GM21381 (cell line): ENCODE measurements around the gene HSPG2.

Experiments used
- ATAC-seq: cut with Tn5 transposase; IDR thresholded peaks from one replicate; pipeline ENCODE4 v1.9.1; 2021; ENCODE audit warnings: mild to moderate bottlenecking, moderate library complexity; ENCODE audit not compliant: unreplicated experiment

The HSPG2 gene

DNA sequence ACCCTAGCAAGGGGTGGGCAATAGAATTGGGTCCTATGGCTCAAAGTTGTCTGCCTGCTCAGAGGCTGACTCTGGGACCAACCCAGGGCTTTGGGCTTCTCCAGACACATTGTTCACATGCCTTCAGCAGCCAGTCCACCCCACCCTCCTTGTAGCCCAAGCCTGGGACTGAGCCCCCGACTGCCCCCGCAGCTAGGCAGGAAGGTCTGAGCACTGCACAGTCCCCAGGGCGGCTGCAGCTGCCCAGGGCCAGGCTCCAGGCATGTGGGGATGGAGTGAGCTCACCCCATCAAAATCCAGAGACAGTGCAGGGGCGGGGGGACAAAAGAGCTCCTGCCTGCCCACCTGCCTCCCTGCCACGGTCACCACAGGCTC lies 35.6 kb downstream of the HSPG2 start:
- no peak for ATAC-seq

DNA sequence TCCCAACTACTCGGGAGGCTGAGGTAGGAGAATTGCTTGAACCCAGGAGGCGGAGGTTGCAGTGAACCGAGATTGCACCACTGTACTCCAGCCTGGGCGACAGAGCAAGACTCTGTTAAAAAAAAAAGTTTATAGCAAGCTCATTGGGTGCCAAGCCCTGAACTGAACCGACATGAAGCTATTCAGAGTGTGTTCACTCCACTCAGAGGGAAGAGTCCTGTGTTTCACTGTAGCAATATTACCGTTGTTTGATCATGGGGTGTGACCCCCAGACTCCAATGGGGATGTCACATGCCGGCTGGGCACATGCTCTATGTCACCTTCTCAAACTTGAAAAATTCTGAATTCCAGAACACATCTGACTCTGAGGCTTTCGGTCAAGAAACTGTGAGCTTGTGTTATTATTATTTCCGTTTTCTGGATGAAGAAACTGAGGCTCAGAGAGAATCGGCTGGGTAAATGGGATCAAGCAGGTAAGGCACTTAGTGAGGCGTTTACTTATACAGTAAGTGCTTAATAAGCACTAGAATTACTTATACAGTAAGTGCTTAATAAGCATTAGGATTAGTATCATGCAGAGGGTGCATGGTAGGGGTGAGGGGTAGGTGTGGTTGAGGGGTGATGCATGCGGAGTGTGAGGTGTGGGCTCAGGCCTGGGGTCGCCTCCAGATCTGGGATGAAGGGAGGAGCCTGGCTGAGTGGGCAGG lies 36.2 kb downstream of the HSPG2 start:
- no peak for ATAC-seq

DNA sequence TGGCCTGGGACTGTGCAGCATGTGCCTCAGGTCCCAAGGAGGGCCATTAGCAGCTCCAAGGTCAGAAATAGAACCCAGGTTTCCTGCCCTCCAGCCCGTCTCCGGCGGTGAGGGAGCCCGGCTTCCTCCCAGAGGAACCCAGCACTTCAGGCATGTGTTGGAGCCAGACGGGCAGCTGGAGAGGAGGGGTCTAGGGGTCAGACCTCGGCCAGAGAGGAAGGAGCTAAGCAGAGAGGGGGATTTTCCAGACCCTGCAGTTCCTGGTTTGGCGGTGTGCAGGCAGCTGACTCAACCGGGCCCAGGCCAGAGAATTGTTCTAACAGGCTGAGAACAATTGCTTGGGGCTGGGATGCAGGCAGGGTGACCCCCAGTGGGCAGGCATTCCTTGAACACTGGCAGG lies 37.1 kb downstream of the HSPG2 start:
- ATAC-seq = no peak

DNA sequence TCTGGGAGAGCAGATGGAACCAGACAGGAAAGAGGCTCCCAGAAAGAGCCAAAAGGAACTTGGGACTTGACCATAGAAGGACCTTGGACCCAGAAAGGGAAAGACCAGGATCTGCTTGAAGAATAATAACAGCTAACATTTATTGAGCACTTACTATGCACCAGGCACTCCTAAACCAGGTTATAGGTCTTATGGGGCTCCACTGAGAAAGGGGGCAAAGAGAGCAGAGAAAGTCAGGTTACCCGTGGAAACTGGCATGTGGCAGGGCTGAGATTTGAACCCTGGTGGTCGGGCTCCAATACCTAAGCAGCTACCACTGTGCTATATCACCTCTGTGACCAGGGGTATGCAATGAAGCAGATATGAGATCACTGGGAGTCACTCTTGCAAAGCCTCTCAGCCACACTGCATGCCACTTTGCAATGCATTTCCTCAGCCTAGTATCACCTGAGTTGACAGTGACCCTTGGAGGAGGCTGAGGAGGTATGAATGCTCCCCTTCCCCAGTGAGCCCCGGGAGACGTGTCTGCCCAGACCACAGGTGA lies 37.8 kb downstream of the HSPG2 start:
- ATAC-seq = no peak

DNA sequence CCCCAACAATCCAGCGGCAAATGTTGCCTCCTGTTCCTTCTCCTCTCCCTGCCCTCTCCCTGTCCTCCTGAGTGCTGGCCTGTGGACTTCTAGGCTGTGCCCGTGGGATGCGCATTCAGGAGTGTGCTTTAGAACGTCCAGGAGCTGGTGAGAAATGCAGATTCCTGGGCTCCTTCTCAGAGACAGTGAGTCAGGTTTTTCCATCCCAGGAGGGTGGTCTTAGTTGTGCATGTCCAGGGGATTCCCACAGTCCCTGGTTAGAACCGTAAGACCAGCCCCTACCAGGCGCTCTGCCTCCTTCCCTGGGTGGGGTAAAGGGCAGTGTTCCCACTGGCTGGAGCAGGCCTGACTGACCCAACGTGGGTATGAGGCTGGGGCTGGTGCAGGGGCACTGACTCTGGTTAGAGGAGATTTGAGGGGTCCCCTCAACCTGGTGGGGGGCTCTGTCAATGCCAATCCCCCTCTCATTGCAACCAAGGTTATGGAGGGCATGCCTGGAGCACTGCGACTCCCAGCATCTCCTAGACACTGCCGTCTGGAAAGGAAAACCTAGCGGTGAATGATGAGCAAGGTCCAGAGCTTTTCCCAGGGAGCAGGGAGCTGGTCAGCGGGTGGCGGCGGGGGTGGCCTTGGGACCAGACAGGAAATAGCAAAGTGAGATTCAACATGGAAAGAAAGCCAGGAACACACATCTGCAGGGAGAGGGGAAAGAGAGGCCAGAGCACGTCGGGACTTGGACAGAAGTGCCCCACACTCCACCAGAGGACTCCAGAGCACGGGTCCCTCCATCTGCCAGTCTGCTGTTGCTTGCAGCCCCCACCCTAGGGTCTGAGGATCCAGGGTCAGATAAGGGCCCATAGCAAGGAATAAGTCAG lies 38.5 kb downstream of the HSPG2 start:
- ATAC-seq = no peak

DNA sequence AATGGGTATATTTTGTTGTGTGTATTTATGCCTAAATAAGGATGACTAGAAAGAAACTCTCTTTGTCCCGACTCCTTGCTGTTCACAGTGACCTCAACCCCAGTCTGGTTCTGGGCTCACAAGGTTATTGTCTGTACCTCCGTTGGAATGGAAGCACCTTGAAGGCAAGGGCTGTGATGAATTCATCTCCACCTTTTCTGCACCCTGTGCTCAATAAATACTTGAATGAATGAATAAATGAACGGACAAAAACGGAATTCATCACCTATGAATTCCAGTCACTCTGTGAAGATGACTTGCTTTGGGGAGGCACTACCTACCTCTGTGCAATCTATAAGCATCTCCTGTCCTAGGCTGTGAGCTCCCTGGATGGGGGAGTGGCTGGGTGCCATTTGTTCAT lies 39.3 kb downstream of the HSPG2 start:
- ATAC-seq = no peak

DNA sequence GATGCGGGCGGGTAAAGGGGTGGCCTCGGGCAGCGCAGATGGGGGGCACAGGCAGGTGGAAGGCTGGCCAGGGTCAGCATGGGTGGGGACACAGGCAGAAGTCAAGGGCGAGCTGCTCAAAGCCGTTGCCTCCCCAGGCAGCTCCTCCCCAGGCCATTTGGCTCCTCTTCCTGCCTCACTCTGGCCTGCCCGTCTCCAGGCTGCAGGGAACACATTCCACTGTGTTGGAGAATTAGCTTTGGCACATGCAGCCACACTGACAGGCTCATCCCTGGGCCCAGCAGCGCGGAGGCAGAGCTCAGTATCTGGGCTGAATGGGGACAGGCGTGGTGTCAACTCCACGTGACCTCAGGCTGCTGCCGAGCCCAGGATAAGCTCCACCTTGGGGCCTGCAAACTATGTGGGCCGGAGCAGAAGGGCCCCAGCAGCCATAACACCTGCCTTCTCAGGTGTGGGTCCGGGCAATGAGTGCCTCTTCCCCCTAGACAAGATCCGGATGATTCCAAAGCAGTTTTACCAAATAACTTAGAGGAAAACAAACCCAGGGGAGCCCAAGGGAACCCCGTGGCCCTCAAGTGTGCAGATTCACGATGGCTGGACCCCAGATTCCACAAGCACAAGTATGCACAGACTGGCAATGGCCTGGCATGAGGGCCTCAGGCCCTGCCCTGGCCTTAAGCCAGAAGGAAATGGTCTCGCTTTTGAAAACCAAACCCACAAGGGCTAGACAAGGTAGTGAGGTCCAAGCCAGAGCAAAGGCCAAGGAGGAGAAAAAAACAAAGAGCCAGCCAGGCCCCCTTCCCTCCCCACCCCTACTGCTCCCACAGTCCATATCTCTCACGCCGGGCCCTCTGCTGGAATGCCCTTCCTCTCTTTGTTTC lies 40.2 kb downstream of the HSPG2 start:
- no peak for ATAC-seq

DNA sequence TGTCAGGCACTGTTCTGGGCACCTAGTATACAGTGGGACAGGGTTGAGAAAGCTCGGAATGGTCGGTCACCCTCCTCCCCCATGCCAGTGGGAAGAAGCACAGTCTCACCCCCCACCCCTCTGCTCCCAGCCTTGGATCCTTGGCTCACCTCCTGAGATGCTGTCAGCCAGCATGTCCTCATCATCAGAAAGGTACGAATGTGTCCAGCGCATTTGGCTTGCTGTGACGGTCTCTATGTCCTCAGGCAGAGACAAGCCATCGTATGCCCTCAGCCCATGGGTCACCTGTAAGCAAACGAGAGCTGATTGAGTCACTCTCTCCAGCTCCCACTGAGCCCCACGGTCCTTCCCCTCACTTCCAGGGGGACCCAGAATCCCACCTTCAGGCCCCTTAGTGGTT lies 41.1 kb downstream of the HSPG2 start:
- ATAC-seq = no peak

DNA sequence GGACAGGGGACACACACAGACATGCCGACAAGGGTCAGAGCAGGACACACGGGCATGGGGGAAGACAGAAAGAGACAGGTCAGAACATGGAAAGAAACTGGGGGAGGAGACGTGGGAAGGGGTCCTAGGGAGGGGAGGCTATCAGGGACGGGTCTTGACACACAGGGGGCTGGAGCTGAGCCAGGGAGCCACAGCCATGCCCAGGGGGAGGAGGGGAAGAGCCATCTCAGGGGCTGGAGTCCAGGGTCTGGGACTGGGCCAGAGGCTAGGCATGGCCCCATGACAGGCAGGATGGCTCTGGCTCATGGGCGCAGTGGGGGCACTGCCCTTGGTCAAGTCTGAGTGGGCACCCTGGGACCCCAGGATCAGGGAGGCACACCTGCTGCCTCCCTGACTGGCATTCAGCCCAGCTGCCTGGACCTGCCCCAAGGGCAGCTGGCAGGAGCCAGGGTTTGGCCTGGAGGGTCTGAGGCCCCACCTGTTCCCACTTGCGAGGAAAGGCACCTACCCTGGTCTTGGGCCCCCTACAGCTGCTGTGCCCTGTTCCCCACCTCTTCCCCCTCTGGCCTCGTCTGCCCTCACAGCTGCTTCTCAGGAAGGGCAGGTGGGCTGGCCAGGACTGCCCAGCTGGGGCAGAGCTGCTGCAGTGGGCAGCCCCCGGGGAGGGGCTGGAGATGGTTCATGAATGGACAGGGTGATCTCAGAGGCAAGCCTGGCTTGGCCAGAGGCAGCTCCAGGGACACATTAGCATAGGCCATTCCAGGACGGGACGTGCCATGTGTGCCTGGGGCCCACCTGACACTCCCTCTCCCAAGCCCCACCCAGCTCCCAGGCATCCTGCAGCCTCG lies 42.9 kb downstream of the HSPG2 start:
- ATAC-seq = no peak

DNA sequence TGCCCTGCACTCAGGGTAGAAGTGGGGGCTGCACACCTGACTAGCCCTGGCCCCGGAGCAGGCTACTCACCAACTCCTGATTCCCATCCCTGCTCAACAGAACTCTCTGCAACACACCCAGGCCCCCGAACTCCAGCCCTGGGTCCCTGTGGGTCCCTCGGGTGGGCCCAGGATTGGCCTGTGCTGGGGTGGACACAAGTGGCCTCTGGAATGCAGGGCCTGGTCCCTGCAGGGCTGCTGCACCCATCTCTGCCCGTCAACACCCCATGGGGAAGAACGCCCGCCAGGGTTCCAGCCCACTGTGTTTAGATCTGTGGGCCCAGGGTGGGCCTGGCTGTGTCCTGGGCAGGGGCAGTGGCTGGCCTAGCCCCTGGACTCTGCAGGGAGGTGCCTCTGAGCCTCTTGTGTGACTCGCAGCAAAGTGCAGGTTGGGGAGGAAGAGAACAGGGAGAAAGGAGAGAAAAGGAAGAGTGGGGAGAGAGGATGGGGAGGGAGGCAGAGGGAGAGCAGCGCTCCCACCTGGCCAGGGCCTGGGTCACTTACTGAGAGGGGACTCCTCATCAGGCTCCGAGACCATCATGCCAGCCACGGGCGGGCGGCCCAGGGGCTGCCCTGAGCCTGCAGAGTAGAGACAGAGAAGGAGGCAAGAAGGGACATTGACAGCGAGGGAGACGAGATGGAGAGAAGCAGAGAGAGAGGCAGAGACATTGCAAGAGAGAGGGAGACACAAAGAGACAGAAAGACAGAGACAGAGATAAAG lies 43.9 kb downstream of the HSPG2 start:
- ATAC-seq = no peak

DNA sequence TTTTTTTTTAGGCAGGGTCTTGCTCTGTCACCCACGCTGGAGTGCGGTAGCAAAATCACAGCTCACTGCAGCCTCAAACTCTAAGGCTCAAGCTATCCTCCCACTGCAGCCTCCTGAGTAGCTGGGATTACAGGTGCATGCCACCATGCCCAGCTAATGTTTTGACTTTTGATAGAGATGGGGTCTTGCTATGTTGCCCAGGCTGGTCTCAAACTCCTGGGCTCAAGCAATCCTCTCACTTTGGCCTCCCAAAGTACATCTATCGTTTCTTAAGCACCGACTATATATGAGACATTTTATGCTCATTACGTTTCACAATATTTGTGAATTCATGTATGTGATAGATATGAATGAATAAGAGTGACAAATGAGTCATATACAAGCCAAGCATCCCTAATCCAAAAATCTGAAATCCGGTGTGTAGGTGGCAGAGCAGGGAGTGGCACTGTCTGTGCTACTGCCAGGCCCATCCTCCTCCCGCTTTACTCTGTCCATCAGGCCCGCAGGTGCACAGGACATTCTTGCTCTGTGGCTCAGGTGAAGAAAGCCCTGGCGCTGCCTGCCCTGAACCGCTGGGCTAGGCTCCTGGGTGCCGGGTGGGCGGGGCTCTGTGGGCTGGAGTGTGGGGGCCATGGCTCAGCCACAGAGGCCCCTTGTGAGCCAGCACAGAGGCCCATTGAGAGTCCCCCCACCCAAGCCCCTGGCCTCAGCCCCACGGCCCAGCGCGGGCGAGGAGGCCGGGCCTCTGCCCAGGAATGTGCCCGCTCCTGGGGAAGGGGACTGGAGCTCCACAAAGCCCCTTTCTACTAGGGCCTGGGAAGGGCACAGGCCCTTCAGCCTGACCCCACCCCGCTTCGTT lies 45.3 kb downstream of the HSPG2 start:
- no peak for ATAC-seq

DNA sequence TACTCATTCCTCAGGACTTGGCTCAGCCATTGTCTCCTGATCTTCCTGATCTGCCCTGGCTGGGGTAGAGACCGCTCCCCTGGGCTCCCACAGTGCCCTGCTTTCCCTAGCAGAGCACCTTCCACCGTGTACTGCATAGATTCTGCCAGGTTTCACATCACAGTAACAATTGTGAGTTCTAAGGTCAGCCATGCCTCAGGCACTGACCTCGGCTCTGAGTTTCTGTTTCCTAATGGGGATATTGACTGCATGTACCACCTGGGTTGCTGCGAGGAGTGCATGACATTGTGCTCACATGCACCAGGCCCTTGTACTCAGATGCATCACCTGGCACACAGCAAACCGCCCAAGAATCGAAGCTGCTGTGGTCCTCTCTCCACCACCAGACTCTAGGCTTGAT lies 46.0 kb downstream of the HSPG2 start:
- no peak for ATAC-seq

DNA sequence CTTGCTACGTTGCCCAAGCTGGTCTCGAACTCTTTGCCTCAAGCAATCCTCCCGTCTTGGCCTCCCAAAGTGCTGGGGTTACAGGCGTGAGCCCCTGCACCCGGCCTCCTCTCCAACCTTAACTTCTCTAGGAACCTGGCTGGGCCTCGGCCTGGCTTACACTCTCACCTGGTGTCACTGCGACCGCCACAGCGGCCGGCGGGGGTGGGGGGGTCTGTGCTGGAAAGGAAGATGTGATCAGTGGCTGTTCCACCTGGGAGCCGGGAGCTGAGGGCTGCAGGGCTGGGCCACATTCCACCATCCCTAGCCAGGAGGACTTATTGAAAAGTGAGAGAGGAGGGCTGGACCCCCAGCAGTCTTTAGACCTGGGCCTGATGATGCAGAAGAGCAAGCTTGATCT lies 48.6 kb downstream of the HSPG2 start:
- ATAC-seq = no peak

DNA sequence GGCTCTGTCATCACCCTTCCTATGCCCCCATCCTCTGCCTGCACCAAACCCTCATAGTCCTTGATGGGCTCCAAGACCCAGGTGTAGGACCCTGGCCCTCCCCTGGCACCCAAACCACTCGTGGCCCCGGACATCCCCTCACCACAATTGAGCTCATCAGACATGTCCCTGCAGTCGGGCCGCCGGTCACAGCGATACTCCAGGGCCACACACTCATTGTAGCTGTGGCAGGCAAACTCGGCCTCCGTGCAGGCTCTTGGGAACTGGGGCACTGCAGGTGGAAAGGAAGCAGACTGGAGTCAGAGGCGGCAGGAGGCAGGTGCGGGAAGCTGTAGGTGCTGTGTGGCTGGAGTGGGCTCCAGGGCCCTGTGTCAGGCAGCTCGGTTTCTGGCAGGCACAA lies 49.3 kb downstream of the HSPG2 start:
- ATAC-seq = no peak

DNA sequence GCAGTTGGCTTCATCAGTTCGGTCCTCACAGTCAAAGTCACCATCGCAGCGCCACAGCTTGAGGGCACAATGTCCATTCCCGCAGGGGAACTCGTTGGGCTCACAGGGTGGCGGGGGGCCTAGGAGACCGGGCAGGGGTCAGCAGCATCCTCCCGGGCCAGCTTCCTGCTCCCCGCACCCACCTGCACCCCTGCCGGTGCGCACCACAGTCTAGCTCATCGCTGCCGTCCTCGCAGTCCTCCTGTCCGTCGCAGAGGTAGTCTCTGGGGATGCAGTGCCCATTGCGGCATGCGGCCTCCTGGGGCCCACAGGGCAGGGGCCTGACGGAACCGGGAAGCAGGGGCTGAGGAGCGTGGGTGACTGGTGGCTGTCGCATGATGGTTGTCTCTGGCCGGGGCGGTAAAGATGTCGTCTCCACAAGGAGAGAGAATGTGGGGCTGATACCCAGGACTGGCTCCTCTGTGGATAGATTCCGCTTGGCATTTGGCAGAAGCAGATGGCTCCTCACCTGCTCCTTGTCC lies 49.8 kb downstream of the HSPG2 start:
- ATAC-seq = no peak

DNA sequence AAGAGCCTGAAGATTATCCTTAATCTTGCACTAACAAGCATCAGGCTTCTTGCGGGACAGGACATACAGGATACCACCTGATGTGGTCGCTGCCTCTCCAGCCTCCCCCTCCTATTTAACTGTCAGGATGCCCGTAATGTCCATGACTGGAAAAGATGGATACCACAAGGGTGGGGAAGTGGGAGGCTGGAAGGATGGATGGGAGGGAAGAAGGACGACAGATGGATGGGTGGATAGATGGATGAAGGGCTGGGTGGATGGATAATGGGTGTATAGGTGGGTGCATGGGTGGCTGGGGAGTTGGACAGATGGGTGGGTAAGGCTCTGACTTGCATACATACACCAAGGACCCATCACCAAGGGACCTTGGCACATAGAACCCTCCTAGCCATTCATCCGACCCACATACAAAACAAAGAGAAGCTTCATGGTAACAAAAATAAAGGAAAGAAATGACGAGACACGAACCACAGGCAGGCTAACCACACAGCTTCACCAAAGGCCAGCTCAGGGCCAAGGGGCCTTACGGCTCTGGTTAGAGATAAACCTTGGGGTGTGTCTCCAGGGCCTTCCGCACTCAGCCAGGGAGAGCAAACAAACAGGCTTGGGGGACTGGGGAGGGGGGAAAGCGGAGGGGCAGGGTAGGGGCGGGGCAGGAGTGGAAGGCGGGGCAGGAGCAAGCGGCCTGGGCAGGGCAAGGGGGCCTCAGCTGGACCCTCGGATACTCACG lies 50.5 kb downstream of the HSPG2 start:
- no peak for ATAC-seq

DNA sequence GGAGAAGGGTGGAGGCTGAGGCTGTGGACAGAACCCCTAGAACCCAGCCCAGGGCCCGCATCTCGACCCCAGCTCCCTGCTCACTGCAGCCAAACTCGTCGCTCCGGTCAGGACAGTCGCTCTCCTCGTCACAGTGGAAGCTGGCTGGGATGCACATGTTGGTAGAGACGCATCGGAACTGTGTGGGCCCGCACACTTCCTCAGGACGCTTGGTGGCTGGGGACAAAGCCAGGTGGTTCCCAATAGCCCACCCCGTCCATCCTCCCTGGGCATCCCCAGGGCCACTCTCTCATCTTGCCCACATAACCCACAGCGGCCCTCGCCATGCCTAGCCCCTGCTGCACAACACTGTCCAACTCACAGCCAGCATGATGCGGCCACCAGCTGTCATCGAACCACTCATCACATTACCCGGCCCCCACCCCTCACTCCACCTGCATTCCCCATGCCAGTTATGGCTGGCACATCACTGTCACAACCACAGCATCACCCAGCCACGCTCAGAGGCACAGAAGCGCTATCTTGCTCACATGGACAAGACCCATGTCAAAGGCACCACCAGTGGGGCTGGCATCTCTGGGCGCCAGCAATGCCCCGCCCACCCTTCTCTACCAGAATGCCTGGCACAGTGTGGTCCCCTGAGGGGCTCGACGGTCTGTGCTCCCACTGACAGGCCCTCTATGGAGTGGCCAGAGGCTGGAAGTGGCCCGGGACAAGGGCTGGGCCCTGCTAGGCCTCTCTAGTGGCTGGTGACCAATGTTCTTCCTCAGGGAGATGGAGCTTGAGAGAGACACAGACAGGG lies 51.7 kb downstream of the HSPG2 start:
- no peak for ATAC-seq
